ENCODE results near the gene FXYD2. TPM values are rescaled to one million over a fixed set of nuclear protein-coding genes. Genes with fewer than 3 reads are reported as not detected.

The FXYD2 gene
- total RNA-seq, 4 donors from 2014 or later: 0.34 to 4.0 (median 1.9) TPM; not detected in 1

- no peak for TF ChIP-seq CTCF (IDR thresholded peaks at IDR 0.05; ENCODE audit: low read depth)
These were observed 4.2 kb upstream of the FXYD2 start for GRCh38 chr11:117828611-117829368.

DNA sequence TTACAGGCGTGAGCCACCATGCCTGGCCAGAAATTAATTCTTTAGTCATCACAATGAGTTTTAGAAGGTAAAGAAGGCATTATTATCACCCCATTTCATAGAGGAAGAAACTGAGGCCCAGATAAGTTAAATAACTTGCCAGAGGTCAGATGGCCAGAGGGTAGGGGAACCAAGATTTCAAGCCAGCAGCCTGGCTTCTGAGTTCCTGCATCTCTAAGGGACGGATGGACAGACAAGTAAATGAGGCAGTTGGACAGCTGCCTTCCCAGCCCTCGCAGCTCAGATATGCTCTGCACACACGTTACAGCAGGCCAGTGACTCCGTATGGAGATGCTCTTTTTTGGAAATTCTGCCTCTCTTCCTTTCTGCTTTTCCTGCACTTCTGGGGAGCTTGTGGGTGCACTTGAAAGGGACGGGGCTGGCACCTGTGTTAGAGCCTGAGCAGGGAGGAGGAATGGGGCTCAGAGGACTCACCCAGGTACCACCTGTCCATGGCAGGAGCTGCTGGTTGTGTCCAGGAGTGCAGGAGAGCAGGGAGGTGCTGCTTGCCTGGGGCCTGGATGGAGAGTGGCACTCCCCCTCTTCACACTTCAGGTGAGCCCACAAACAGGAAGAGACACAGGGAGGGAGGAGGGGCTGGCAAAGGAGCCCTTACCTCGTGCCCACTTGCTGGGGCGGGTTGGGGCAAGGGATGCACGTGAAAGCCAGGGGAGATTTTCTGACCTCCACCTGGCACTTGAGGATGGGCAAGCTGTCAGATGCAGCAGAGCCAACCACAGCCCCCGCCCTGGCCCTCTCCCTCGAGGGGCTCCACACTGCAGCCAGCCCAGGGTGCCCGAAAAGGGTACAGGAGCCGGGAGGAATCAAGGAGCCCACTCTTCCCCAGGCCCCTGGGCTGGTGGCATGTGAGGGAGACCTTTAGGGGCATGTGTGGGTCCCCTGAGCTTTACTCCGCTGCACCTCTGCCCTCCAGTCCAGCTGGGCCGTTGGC, 3.3 kb upstream of the FXYD2 start:
- TF ChIP-seq CTCF (IDR thresholded peaks at IDR 0.05; ENCODE audit: low read depth): no peak

DNA sequence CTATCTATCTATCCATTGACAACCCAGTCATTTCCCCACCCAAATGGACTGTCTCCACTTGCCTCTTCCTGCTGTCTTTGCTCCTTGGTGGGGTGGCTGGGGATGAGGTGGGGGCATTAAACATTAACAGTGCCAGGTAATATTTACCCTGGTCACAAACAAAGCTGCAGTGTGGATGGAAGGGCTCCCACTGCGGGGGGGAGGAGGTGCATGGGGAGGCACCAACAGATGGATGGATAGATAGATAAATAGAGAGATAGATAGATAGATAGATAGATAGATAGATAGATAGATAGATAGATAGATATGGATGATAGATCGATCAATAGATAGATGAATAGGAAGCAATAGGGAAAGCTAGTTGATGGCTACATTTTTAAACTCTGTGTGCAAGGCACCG, 2.3 kb upstream of the FXYD2 start:
- TF ChIP-seq CTCF (IDR thresholded peaks at IDR 0.05; ENCODE audit: low read depth): no peak

- TF ChIP-seq CTCF (IDR thresholded peaks at IDR 0.05; ENCODE audit: low read depth): no peak
These were observed 1.6 kb upstream of the FXYD2 start for GRCh38 chr11:117826190-117826570.

GRCh38 chr11:117825538-117826189, 1.1 kb upstream of the FXYD2 start:
- TF ChIP-seq CTCF (IDR thresholded peaks at IDR 0.05; ENCODE audit: low read depth): no peak

- no peak for TF ChIP-seq CTCF (IDR thresholded peaks at IDR 0.05; ENCODE audit: low read depth)
These were observed 561 bp downstream of the FXYD2 start for GRCh38 chr11:117823946-117824420.
